Thyroid gland (tissue), 4 donors: ENCODE measurements around the gene FBXO2. TPM values are rescaled to one million over a fixed set of nuclear protein-coding genes. Genes with fewer than 3 reads are reported as not detected.

Experiments
- DNase-seq, 2 donors: peaks; one replicate each; pipeline ENCODE4 v3.0.0-alpha.2; 2019
- H3K27ac ChIP-seq, 3 donors: fragments of 200-600 bp; sonication (generic); 1 replicate in 2 of 3; 2 replicates in 1 of 3; pipeline ENCODE4 v1.5.1; 2016 to 2019; ENCODE audit warnings: mild to moderate bottlenecking in 1 of 3, moderate library complexity in 1 of 3
- H3K27me3 ChIP-seq: fragments of 200-600 bp; sonication (generic); one replicate; pipeline ENCODE4 v1.5.1; 2019
- H3K36me3 ChIP-seq, 2 donors: fragments of 200-600 bp; sonication (generic); one replicate each; pipeline ENCODE4 v1.5.1; 2016 to 2019
- H3K4me1 ChIP-seq, 2 donors: fragments of 200-600 bp; sonication (generic); one replicate each; pipeline ENCODE4 v1.5.1; 2017 to 2019
- H3K4me3 ChIP-seq, 3 donors: fragments of 200-600 bp; sonication (generic); replicated peaks in 1 of 3; 1 replicate in 2 of 3; 2 replicates in 1 of 3; pipeline ENCODE4 v1.5.1; 2016; ENCODE audit warnings: mild to moderate bottlenecking in 1 of 3
- H3K9me3 ChIP-seq: fragments of 200-600 bp; sonication (generic); one replicate; pipeline ENCODE4 v1.5.1; 2017
- CTCF ChIP-seq, 6 experiments: fragments of 200-600 bp in 3 of 6; fragments of 450-650 bp in 3 of 6; sonication (generic) in 3 of 6; IDR thresholded peaks; one replicate each; pipeline ENCODE4 v1.5.1; 2016 to 2019; ENCODE audit warnings: antibody characterized with exemption in 6 of 6, mild to moderate bottlenecking in 2 of 6, inconsistent platforms in 1 of 6, moderate library complexity in 1 of 6
- POLR2A ChIP-seq, 2 donors: fragments of 450-650 bp; IDR thresholded peaks; one replicate each; pipeline ENCODE4 v1.6.1; 2017; ENCODE audit warnings: antibody characterized with exemption in 2 of 2, mild to moderate bottlenecking in 2 of 2, moderate library complexity in 1 of 2
- WGBS, 2 donors: methylation state at CpG; one replicate each; pipeline ENCODE4 v1.1.5; 2017; 5-methylcytosine and 5-hydroxymethylcytosine counted together
- intact Hi-C: fragments of 100-400 bp; cut with DNase I; formaldehyde crosslinking; loops from one replicate; pipeline ENCODE4 v1.15.1; 2023
- total RNA-seq, 4 donors: library from RNA; depleted of rRNA; stranded (reverse); fragments of >200 nt; gene quantifications; one replicate each; pipeline ENCODE4 v1.2.3, GENCODE V29; 2016

Gene FBXO2
- total RNA-seq, 4 donors from 2014 or later, result 4.3 to 9.9 (median 6.7) TPM

GRCh38 chr1:11675325-11675724, 21.1 kb upstream of the FBXO2 start:
- no peak for TF ChIP-seq CTCF (IDR thresholded peaks at IDR 0.05)
- TF ChIP-seq POLR2A (IDR thresholded peaks at IDR 0.05), result no peak
- Histone ChIP-seq H3K27me3 (no peaks in the 10 kb centered on the region), H3K4me1 (peaks cover 3 to 5% of the 10 kb centered on the region in 2 donors), H3K4me3 (no peak overlapping the region), H3K9me3 (no peaks in the 10 kb centered on the region), H3K36me3 (peaks cover 9 to 15% of the 10 kb centered on the region in 2 donors), H3K27ac (no peak overlapping the region)
- 87 to 96% methylated on average over 4 to 7 of the region's 10 CpGs for WGBS, 2 donors
- DNase-seq, result no peak
- intact Hi-C loops, result no loop called here

GRCh38 chr1:11674488-11674887, 20.3 kb upstream of the FBXO2 start:
- no peak overlapping the region for H3K4me3 ChIP-seq
- DNase-seq, result no peak
- WGBS, 2 donors, result 95 to 97% methylated on average over 6 to 8 of the region's 14 CpGs
- TF ChIP-seq POLR2A (IDR thresholded peaks at IDR 0.05), result no peak
- TF ChIP-seq CTCF (IDR thresholded peaks at IDR 0.05), result no peak
- no peak overlapping the region for H3K27ac ChIP-seq
- intact Hi-C loops, result no loop called here
- H3K36me3 ChIP-seq, result peaks cover 9 to 15% of the 10 kb centered on the region in 2 donors
- H3K27me3 ChIP-seq, result no peaks in the 10 kb centered on the region
- no peaks in the 10 kb centered on the region for H3K4me1 ChIP-seq
- H3K9me3 ChIP-seq, result no peaks in the 10 kb centered on the region

- 94 to 96% methylated on average over 9 to 12 of the region's 14 CpGs for WGBS, 2 donors
- Histone ChIP-seq H3K36me3 (peaks cover 9 to 15% of the 10 kb centered on the region in 2 donors), H3K4me3 (no peak overlapping the region), H3K4me1 (no peaks in the 10 kb centered on the region), H3K9me3 (no peaks in the 10 kb centered on the region), H3K27me3 (no peaks in the 10 kb centered on the region), H3K27ac (no peak overlapping the region)
- intact Hi-C loops, result no loop called here
- no peak for DNase-seq
- TF ChIP-seq POLR2A (IDR thresholded peaks at IDR 0.05), result no peak
- no peak for TF ChIP-seq CTCF (IDR thresholded peaks at IDR 0.05)
Measured at GRCh38 chr1:11673089-11673769, 19.0 kb upstream of the FBXO2 start.

- no peaks in the 10 kb centered on the region for H3K4me1 ChIP-seq
- no peak for DNase-seq
- 82 to 91% methylated on average over 9 to 10 of the region's 14 CpGs for WGBS, 2 donors
- no peak overlapping the region for H3K27ac ChIP-seq
- intact Hi-C loops, result no loop called here
- peaks cover 9 to 15% of the 10 kb centered on the region in 2 donors for H3K36me3 ChIP-seq
- no peaks in the 10 kb centered on the region for H3K27me3 ChIP-seq
- H3K9me3 ChIP-seq, result no peaks in the 10 kb centered on the region
- no peak overlapping the region for H3K4me3 ChIP-seq
- TF ChIP-seq POLR2A (IDR thresholded peaks at IDR 0.05) (no peak), CTCF (IDR thresholded peaks at IDR 0.05) (no peak)
Measured at GRCh38 chr1:11671544-11672286, 17.5 kb upstream of the FBXO2 start.

- Histone ChIP-seq H3K36me3 (peaks cover 9 to 15% of the 10 kb centered on the region in 2 donors), H3K4me1 (no peaks in the 10 kb centered on the region), H3K27ac (no peak overlapping the region), H3K27me3 (no peaks in the 10 kb centered on the region), H3K4me3 (no peak overlapping the region), H3K9me3 (no peaks in the 10 kb centered on the region)
- WGBS, 2 donors, result 85 to 87% methylated on average over 6 of the region's 6 CpGs
- intact Hi-C loops, result no loop called here
- DNase-seq, result no peak
- TF ChIP-seq CTCF (IDR thresholded peaks at IDR 0.05), result no peak
- TF ChIP-seq POLR2A (IDR thresholded peaks at IDR 0.05), result no peak
Measured at GRCh38 chr1:11671205-11671543, 16.9 kb upstream of the FBXO2 start.
